Medulla oblongata (tissue), 1 donor: ENCODE results near the gene ORC2.
A peak's percentile ranks its signal among the peaks of the same experiment; 100 is the strongest.
"Not testable (repeated sequence)": the region's sequence is repeated elsewhere in the genome, so short reads cannot be mapped to it uniquely, and the experiment has no call there.

Experiments
- DNase-seq: peaks from one replicate; pipeline ENCODE4 v3.0.0-alpha.2; 2015; ENCODE audit errors: extremely low spot score

ORC2 gene

GRCh38 chr2:200930947-200931626 is 32.4 kb downstream of the ORC2 start:
- DNase-seq = no peak

- no peak for DNase-seq
These were observed 33.9 kb downstream of the ORC2 start for GRCh38 chr2:200929334-200930249.

GRCh38 chr2:200922439-200922838 is 41.0 kb downstream of the ORC2 start:
- no peak for DNase-seq

- no peak for DNase-seq
These were observed 49.8 kb downstream of the ORC2 start for GRCh38 chr2:200913654-200914053.

- no peak for DNase-seq
These were observed 53.5 kb downstream of the ORC2 start for GRCh38 chr2:200909958-200910357.

GRCh38 chr2:200905618-200906296 is 57.7 kb downstream of the ORC2 start:
- DNase-seq = peak; percentile 84

GRCh38 chr2:200901459-200902072 is 61.9 kb downstream of the ORC2 start:
- peak; percentile 85 for DNase-seq

GRCh38 chr2:200899482-200899881 is 64.0 kb downstream of the ORC2 start:
- DNase-seq = no peak

GRCh38 chr2:200888704-200889625 is 74.5 kb downstream of the ORC2 start, which contains the start of the genes NIF3L1 and PPIL3:
Gene NIF3L1, plus strand, starts transcription at chr2:200889371. Its CDS starts 2,573 bp downstream, at chr2:200891944.
Gene PPIL3, minus strand, starts transcription at chr2:200889077. Its CDS starts 1,462 bp downstream, at chr2:200887615.
- peak; percentile 98 for DNase-seq

- DNase-seq = not testable (repeated sequence)
These were observed 81.7 kb downstream of the ORC2 start for GRCh38 chr2:200881715-200882249.

- DNase-seq = no peak
These were observed 85.1 kb downstream of the ORC2 start for GRCh38 chr2:200878289-200878880.

- DNase-seq = no peak
These were observed 86.0 kb downstream of the ORC2 start for GRCh38 chr2:200877443-200877842.

- DNase-seq = no peak
These were observed 89.9 kb downstream of the ORC2 start for GRCh38 chr2:200873560-200873959.

- no peak for DNase-seq
These were observed 92.3 kb downstream of the ORC2 start for GRCh38 chr2:200871151-200871550.

- DNase-seq = no peak
These were observed 94.4 kb downstream of the ORC2 start for GRCh38 chr2:200869014-200869413.

- DNase-seq = peak; percentile 98
These were observed 99.1 kb downstream of the ORC2 start, which contains the start of gene CLK1 for GRCh38 chr2:200864176-200865034. Gene CLK1, minus strand, starts transcription at chr2:200864658. Its CDS starts 2,796 bp downstream, at chr2:200861862.

- peak; percentile 69 for DNase-seq
These were observed 99.7 kb downstream of the ORC2 start for GRCh38 chr2:200863782-200864175.

- peak; percentile 86 for DNase-seq
These were observed 100.9 kb downstream of the ORC2 start for GRCh38 chr2:200862532-200863000.
